ENCODE results near the gene GPHN.

DNA sequence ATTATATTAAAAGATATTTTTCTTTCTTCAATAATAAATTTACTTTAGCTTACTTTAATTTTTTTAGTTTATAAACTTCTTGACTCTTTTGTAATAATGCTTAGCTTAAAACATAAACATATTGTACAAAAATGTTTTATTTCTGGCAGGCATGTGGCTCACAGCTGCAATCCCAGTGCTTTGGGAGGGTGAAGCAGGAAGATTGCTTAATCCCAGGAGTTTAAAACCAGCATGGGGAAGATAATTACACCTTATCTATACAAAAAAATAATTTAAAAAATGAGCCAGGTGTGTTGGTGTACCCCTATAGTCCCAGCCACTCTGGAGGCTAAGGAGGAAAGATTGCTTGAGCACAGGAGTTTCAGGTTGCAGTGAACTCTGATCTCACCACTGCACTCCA is 120.7 kb downstream of the GPHN start:
- TF ChIP-seq, protein P1, sequence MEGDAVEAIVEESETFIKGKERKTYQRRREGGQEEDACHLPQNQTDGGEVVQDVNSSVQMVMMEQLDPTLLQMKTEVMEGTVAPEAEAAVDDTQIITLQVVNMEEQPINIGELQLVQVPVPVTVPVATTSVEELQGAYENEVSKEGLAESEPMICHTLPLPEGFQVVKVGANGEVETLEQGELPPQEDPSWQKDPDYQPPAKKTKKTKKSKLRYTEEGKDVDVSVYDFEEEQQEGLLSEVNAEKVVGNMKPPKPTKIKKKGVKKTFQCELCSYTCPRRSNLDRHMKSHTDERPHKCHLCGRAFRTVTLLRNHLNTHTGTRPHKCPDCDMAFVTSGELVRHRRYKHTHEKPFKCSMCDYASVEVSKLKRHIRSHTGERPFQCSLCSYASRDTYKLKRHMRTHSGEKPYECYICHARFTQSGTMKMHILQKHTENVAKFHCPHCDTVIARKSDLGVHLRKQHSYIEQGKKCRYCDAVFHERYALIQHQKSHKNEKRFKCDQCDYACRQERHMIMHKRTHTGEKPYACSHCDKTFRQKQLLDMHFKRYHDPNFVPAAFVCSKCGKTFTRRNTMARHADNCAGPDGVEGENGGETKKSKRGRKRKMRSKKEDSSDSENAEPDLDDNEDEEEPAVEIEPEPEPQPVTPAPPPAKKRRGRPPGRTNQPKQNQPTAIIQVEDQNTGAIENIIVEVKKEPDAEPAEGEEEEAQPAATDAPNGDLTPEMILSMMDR (IDR thresholded peaks at IDR 0.05; ENCODE audit: extremely low read depth in 1 of 2, insufficient read depth in 1 of 2, low read depth in 1 of 2, low read length in 2 of 2) = no peak
- TF ChIP-seq POLR2AphosphoS5 (IDR thresholded peaks at IDR 0.05; ENCODE audit: insufficient read depth, low read depth, low read length) = no peak
- no peak for TF ChIP-seq EZH2 (IDR thresholded peaks at IDR 0.05; ENCODE audit: borderline replicate concordance, low read depth, low read length, severe bottlenecking)
- TF ChIP-seq POLR2A (IDR thresholded peaks at IDR 0.05; ENCODE audit: low read depth, low read length) = no peak
- TF ChIP-seq, protein P2, sequence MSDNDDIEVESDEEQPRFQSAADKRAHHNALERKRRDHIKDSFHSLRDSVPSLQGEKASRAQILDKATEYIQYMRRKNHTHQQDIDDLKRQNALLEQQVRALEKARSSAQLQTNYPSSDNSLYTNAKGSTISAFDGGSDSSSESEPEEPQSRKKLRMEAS (IDR thresholded peaks at IDR 0.05; ENCODE audit: insufficient read depth, insufficient read length) = no peak
- TF ChIP-seq JUN (IDR thresholded peaks at IDR 0.05; ENCODE audit: borderline replicate concordance, insufficient read depth, insufficient read length, low read depth) = no peak
- no peak for TF ChIP-seq MYC (IDR thresholded peaks at IDR 0.05; ENCODE audit: low read depth, low read length)
- no peak for TF ChIP-seq FOS (IDR thresholded peaks at IDR 0.05; ENCODE audit: borderline replicate concordance, insufficient read depth, low read length)
- TF ChIP-seq GATA2 (IDR thresholded peaks at IDR 0.05; ENCODE audit: insufficient read depth, insufficient read length, low read depth, low read length) = no peak
